ENCODE results near the gene SPP2.

The SPP2 gene

GRCh38 chr2:234025891-234026401, 24.6 kb upstream of the SPP2 start:
- TF ChIP-seq CTCF (IDR thresholded peaks at IDR 0.05; ENCODE audit: low read depth, low read length, missing control alignments) = no peak
- no peak overlapping the region for H3K4me3 ChIP-seq (ENCODE audit: low read depth, low read length)
- no peak for DNase-seq (ENCODE audit: low read depth)

GRCh38 chr2:234026693-234027254, 23.7 kb upstream of the SPP2 start:
- no peak overlapping the region for H3K4me3 ChIP-seq (ENCODE audit: low read depth, low read length)
- TF ChIP-seq CTCF (IDR thresholded peaks at IDR 0.05; ENCODE audit: low read depth, low read length, missing control alignments) = no peak
- DNase-seq (ENCODE audit: low read depth) = no peak

- no peak for TF ChIP-seq CTCF (IDR thresholded peaks at IDR 0.05; ENCODE audit: low read depth, low read length, missing control alignments)
- H3K4me3 ChIP-seq (ENCODE audit: low read depth, low read length) = no peak overlapping the region
- no peak for DNase-seq (ENCODE audit: low read depth)
Measured at GRCh38 chr2:234027641-234028040, 22.9 kb upstream of the SPP2 start.

GRCh38 chr2:234029150-234029733, 21.3 kb upstream of the SPP2 start:
- DNase-seq (ENCODE audit: low read depth) = no peak
- H3K4me3 ChIP-seq (ENCODE audit: low read depth, low read length) = no peak overlapping the region
- no peak for TF ChIP-seq CTCF (IDR thresholded peaks at IDR 0.05; ENCODE audit: low read depth, low read length, missing control alignments)

GRCh38 chr2:234031207-234031606, 19.3 kb upstream of the SPP2 start:
- TF ChIP-seq CTCF (IDR thresholded peaks at IDR 0.05; ENCODE audit: low read depth, low read length, missing control alignments) = no peak
- no peak for DNase-seq (ENCODE audit: low read depth)
- H3K4me3 ChIP-seq (ENCODE audit: low read depth, low read length) = no peak overlapping the region

- no peak for DNase-seq (ENCODE audit: low read depth)
- H3K4me3 ChIP-seq (ENCODE audit: low read depth, low read length) = no peak overlapping the region
- TF ChIP-seq CTCF (IDR thresholded peaks at IDR 0.05; ENCODE audit: low read depth, low read length, missing control alignments) = no peak
Measured at GRCh38 chr2:234032279-234032856, 18.1 kb upstream of the SPP2 start.
